ENCODE results near the gene ZNF708. TPM values are rescaled to one million over a fixed set of nuclear protein-coding genes. Genes with fewer than 3 reads are reported as not detected.

Gene ZNF708
- total and polyA plus RNA-seq, 2 of the 13 experiments (the other 11 are each of a cell fraction or from before 2014, with no cell fraction given): 1.8 to 5.2 TPM

DNA sequence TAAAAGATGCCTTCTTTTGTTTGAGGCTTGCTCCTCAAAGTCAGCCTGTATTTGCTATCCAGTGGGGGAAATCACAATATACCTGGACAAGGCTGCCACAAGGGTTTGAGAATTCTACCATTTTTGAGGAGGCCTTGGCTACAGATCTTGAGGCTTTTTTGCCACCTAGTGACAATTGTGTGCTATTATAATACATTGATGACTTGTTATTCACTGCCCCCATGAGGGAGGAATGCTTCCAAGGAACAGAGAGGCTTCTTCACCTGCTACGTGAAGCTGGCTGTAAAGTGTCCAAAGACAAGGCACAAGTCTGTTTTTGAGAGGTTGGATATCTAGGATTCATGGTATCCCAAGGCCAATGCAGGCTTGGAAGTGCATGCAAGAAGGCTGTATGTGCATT, 72.5 kb downstream of the ZNF708 start:
- H3K4me3 ChIP-seq (replicated peaks in 1 of 3; ENCODE audit: insufficient read depth in 1 of 3, low read depth in 2 of 3, low read length in 3 of 3): no peak overlapping the region
- H3K79me2 ChIP-seq (ENCODE audit: insufficient read depth, low read length): no peaks in the 10 kb centered on the region
- H3K4me1 ChIP-seq (ENCODE audit: insufficient read depth, low read length): no peaks in the 10 kb centered on the region
- intact Hi-C loops (cut with micrococcal nuclease; ENCODE audit: unreplicated experiment) (no loop called here), in situ Hi-C loops (cut with HindIII; ENCODE audit: extremely low pct_ligation_motif_present, low pct_unique_long_range_greater_than_20kb) (no loop called here)
- no peak overlapping the region for H3K27ac ChIP-seq (ENCODE audit: extremely low read length, insufficient read depth, low read length)
- peaks cover 13% of the 10 kb centered on the region; the same call in 1 of the 2 replicates for H3K9me3 ChIP-seq (ENCODE audit: low read length)
- FAIRE-seq: no peak
- H3K4me2 ChIP-seq (ENCODE audit: low read depth, low read length): no peak overlapping the region
- TF ChIP-seq SMC3 (IDR thresholded peaks at IDR 0.05; ENCODE audit: low read length): peak; percentile 49
- peak; percentile 83 for TF ChIP-seq STAG1 (CRISPR knock-in tag; IDR thresholded peaks at IDR 0.05)
- TF ChIP-seq ZNF33A (CRISPR knock-in tag; IDR thresholded peaks at IDR 0.05; ENCODE audit: borderline replicate concordance): no peak
- TF ChIP-seq, protein P1, sequence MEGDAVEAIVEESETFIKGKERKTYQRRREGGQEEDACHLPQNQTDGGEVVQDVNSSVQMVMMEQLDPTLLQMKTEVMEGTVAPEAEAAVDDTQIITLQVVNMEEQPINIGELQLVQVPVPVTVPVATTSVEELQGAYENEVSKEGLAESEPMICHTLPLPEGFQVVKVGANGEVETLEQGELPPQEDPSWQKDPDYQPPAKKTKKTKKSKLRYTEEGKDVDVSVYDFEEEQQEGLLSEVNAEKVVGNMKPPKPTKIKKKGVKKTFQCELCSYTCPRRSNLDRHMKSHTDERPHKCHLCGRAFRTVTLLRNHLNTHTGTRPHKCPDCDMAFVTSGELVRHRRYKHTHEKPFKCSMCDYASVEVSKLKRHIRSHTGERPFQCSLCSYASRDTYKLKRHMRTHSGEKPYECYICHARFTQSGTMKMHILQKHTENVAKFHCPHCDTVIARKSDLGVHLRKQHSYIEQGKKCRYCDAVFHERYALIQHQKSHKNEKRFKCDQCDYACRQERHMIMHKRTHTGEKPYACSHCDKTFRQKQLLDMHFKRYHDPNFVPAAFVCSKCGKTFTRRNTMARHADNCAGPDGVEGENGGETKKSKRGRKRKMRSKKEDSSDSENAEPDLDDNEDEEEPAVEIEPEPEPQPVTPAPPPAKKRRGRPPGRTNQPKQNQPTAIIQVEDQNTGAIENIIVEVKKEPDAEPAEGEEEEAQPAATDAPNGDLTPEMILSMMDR (CRISPR knock-in tag; IDR thresholded peaks at IDR 0.05): peak; percentile 56
- peak; percentile 99 for TF ChIP-seq TEAD3 (CRISPR knock-in tag; optimal IDR thresholded peaks at IDR 0.05; ENCODE audit: borderline replicate concordance)
- H4K20me1 ChIP-seq (ENCODE audit: insufficient read depth, low read length): no peaks in the 10 kb centered on the region
- 0% methylated on average over 1 of the region's 1 CpG for WGBS (ENCODE audit: low lambda C conversion rate)
- peak; percentile 48 for DNase-seq (ENCODE audit: low spot score)
- POLR2A ChIA-PET: no interaction called here
- H3K27me3 ChIP-seq (ENCODE audit: control insufficient read depth in 1 of 2, insufficient read depth in 2 of 2, low read length in 2 of 2): no peaks in the 10 kb centered on the region; a peak in 1 of 5 replicates
- no peak overlapping the region for H2AFZ ChIP-seq (ENCODE audit: low read length)
- H3K9ac ChIP-seq (ENCODE audit: insufficient read depth, low read depth, low read length): no peak overlapping the region
- CTCF ChIA-PET (ENCODE audit: low intra/inter-chr PET ratio, low total read pairs): interaction anchor here (0.7 kb wide), 1 partner anchor 248 kb away, joined by 3 read pairs; no protein-coding TSS in a partner anchor
- H3K36me3 ChIP-seq (replicated peaks in 1 of 2; ENCODE audit: control insufficient read depth in 1 of 2, insufficient read depth in 2 of 2, low read length in 2 of 2): no peaks in the 10 kb centered on the region
- ATAC-seq: peak; percentile 67
- no TSS peak for BruUV-seq (replicated peaks)

Other genes with a start within 250 kb of the ZNF708 start
- 27.8 and 36.6 TPM in 2 replicates for gene ZNF714, start 247.2 kb downstream of the ZNF708 start, total RNA-seq (2016; rRNA removed; fragmentation: Illumina TruSeq; extraction: Trizol)
- 3.5 and 6.7 TPM in 2 replicates for gene ZNF714, start 247.2 kb downstream of the ZNF708 start, polyA plus RNA-seq (2011; rRNA removed)
- gene ZNF431, start 187.4 kb downstream of the ZNF708 start, total RNA-seq (2016; rRNA removed; fragmentation: Illumina TruSeq; extraction: Trizol): 11.8 and 14.6 TPM in 2 replicates
- gene ZNF431, start 187.4 kb downstream of the ZNF708 start, polyA plus RNA-seq (2011; rRNA removed): 4.4 TPM in 2 replicates
- gene ZNF738, start 29.6 kb upstream of the ZNF708 start, total RNA-seq (2016; rRNA removed; fragmentation: Illumina TruSeq; extraction: Trizol): 4.4 and 5.3 TPM in 2 replicates
- gene ZNF738, start 29.6 kb upstream of the ZNF708 start, polyA plus RNA-seq (2011; rRNA removed): 2.7 and 3.4 TPM in 2 replicates
- gene ZNF493, start 67.7 kb upstream of the ZNF708 start, total RNA-seq (2016; rRNA removed; fragmentation: Illumina TruSeq; extraction: Trizol): 4.1 and 9.0 TPM in 2 replicates
- gene ZNF493, start 67.7 kb upstream of the ZNF708 start, polyA plus RNA-seq (2011; rRNA removed): 6.0 and 6.8 TPM in 2 replicates
- 3.3 and 5.9 TPM in 2 replicates for gene ZNF429, start 176.2 kb upstream of the ZNF708 start, total RNA-seq (2016; rRNA removed; fragmentation: Illumina TruSeq; extraction: Trizol)
- gene ZNF429, start 176.2 kb upstream of the ZNF708 start, polyA plus RNA-seq (2011; rRNA removed): 3.2 and 3.4 TPM in 2 replicates